GM21367 (cell line): Measurements from ENCODE around the gene ACKR3.
A peak's percentile ranks its signal among the peaks of the same experiment; 100 is the strongest.

Source experiments
- ATAC-seq: cut with Tn5 transposase; IDR thresholded peaks from one replicate; pipeline ENCODE4 v1.9.1; 2021; ENCODE audit not compliant: unreplicated experiment

Gene ACKR3

DNA sequence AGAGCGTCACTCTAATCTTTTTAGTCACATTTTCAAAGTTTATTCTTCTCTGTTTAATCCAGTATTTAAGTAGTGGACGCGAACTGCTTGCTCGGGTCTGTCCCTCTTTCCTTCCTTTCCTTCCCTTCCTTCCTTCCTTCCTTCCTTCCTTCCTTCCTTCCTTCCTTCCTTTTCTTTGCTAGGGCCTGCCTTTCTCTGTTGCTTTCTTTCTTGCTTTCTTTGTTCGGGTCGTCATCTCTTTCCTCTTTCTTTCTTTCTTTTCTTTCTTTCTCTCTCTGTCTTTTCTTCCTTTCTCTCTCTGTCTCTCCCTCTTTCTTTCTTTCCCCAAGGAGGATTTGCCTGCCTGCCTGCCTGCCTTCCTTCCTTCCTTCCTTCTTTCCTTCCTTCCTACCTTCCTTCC is 3.0 kb upstream of the ACKR3 start:
- ATAC-seq, result no peak

- peak; percentile 31 for ATAC-seq
Measured at GRCh38 chr2:236568068-236568921, 1.3 kb upstream of the ACKR3 start.

GRCh38 chr2:236568922-236569572 is 578 bp upstream of the ACKR3 start:
- ATAC-seq, result no peak

DNA sequence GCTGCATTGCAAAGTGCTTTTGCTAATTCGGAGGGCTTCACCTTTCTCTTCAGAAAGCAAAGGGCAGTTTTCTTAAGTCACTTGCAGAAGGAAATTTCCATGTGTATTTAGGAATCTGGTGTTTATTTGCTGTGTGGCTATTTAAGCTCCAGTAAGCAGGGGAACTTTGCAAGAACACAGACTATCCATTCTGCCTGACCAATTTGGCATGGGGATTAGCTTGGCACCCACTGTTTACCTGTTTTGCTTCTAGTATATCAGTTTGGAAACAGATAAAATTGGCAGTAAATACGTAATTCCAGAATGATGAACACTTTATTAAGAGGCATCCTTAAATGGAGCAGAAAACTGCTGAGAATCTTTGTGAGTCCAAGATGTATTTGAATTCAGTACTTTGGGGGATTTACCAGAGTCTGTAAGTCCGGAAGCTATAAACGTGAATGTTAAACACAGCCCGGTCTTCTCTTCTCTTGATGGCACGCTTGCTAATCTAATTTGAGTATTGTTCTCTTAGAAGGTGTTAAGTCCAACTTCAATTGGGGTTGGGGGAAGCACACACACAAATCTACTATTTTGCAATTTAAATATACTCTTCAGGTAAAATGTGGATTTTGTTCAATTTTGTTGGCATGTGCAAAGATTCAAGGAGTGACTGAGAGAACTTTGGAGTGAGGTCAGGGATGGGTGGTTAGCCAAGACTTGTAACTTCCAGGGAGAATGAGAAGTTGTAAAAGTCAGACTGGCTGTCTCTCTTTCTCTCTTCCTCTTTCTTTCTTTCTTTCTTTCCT is 650 bp downstream of the ACKR3 start:
- ATAC-seq, result peak; percentile 25

DNA sequence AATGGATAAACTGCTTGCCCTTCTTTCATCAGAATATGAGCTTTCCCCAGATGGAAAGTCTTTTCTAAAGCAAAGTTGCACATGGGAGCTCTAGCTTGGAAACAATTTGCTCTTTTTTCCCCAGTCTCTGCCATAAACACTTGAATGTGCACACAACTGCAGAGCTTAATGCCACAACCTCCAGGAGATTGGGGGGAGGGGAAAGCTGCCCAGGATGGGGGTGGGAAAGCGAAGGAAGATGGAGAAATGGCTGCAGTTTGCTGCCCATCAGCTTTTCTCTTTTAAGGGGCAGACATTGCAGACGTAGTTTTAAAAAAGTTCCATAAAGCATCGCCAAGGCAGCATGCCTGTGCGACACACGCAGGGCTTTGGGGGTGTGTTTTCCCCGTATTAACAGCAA is 1.5 kb downstream of the ACKR3 start:
- no peak for ATAC-seq

GRCh38 chr2:236572482-236572881 is 2.9 kb downstream of the ACKR3 start:
- no peak for ATAC-seq

GRCh38 chr2:236573066-236573929 is 3.7 kb downstream of the ACKR3 start:
- no peak for ATAC-seq

DNA sequence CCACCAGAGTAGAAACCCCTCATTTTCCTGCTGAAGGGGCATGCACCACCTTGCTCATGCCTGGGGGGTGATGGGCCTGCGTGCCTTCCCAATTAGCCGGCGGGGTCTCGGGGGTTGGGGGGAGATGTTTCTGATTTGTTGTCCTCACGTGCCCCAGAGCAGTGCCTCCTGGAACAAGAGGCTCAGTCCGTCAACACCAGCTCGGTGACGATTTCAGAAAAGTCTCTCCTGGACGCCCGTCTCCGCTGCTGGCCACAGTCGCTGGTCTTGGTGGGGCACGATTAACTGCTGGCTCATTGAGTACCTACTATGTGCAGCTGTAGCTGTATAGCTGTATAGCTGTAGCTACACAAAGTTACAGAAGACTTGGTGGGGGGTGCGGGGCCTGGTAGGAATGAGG is 4.4 kb downstream of the ACKR3 start:
- no peak for ATAC-seq

GRCh38 chr2:236574424-236575145 is 5.0 kb downstream of the ACKR3 start:
- no peak for ATAC-seq

DNA sequence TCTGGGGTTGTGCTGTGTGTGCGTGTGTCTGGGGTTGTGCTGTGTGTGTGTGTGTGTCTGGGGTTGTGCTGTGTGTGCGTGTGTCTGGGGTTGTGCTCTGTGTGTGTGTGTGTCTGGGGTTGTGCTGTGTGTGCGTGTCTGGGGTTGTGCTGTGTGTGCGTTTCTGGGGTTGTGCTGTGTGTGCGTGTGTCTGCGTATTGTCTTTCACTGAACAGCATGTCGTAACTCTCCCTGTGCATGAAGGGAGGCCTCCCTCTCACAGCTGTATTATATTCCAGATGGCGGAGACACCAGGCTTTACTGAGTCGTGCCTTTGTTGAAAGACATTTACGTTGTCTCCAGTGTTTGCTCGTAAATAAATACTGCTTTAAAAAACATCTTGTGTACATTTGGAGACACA is 5.9 kb downstream of the ACKR3 start:
- ATAC-seq, result no peak

GRCh38 chr2:236576087-236576486 is 6.5 kb downstream of the ACKR3 start:
- ATAC-seq, result no peak

GRCh38 chr2:236576953-236577352 is 7.3 kb downstream of the ACKR3 start:
- no peak for ATAC-seq

DNA sequence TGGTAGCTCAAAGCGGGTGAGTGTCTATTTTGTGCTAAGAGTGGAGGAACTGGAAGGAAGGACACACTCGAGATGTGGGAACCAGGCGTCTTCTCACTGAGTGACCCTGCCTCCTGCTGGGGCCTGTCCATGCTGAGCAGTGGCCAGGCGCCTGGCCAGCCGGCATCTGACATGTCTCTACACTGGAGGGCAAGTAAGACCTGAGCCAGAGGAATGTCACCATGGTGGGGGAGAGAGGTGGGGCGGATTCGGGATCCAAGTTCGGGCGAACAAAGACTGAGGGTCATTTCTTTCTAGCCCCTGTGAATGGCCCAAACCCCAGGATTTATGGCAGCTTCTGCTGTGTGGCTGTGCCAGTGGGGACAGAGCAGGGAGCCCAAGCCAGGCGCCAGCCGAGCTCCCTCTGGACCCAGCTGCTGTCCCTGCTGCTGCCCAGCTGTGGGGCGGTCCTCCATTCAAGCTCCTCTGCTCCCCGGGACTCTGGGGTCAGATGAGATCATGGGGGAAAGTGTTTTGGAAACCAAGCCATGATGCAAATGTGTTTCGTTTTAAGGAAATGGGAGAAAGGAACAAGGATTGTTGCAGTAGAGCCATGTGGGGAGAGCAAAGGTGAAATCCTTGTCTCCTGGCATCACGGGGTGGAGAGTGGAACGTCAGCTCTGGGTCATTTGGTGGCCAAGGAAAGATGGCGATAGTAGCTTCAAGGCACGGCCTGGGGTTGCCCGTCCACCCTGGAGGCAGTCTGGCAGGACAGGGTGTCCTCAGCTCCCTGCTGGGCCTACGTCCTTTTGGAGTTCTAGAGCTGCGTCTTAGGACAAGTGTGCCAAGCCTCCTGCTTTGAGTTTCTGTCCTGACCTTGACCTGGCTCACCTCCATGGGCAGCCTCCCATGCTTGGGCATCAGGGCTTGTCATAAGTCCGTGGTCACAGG is 8.1 kb downstream of the ACKR3 start:
- no peak for ATAC-seq

GRCh38 chr2:236578411-236578846 is 8.8 kb downstream of the ACKR3 start:
- ATAC-seq, result no peak

DNA sequence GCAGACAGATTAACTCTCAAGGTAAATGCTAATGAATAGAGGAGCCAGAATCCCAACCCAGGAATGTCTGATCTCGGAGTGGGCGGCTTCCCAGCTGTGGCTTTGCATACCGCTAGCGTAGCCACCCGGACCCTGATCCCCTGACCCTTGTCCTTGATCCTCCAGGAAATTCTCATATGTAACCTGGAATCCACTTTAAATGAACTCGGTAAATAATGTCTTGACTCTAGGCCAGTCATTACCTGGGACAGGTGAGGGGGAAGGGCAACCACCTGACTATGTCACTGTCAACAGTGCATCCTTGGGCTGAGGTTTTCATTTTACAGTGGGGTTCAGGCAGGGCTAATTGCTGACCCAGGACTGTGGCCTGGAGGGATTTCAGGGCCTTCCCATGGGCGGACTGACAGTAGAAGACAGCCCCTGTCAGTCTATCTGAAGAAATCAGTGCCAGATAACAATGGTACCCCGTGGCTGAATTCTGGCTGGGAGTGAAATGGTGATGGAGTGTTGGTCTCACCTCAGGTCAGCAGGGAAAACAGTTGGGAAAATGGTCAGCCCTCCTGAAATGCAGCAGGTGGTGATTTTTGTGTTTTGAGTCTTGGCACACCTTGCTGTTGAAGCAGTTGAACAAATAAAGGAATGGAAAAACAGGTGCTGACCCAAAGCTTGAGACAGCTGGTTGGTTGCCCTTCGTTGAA is 9.6 kb downstream of the ACKR3 start:
- no peak for ATAC-seq

DNA sequence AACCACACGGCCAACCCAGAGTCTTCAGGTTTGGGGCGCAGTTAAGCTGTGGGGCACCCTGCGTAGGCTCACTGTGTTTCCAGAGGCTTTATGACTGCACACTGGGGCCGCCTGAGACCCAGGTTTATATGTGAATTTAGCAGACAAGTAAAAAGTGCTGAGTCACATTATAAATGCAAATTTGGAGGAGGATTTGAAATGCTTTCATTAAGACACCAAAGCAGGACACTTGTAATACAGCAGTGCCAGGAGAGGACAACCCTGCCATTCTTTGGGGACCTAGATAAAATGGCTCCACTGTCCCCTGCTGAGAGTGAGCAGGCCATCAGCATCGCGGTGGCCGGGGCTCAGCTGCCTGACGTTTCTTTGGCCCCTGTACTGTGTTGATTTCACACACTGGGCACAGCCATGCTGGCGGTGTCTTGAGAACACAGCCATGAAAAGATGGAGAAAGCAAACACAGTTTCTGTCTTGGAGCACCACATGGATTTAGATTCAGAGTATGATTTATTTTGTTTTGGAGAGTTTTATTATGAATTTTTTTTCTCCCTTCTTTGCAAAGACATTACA is 10.2 kb downstream of the ACKR3 start:
- ATAC-seq, result no peak

GRCh38 chr2:236580746-236581355 is 11.2 kb downstream of the ACKR3 start:
- no peak for ATAC-seq

DNA sequence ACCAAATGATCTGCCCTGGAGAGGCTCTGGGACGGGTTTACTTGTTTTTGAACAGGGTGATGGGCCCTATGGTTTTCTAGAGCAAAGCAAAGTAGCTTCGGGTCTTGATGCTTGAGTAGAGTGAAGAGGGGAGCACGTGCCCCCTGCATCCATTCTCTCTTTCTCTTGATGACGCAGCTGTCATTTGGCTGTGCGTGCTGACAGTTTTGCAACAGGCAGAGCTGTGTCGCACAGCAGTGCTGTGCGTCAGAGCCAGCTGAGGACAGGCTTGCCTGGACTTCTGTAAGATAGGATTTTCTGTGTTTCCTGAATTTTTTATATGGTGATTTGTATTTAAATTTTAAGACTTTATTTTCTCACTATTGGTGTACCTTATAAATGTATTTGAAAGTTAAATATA is 11.9 kb downstream of the ACKR3 start:
- ATAC-seq, result no peak
